ENCODE results near the gene APBA1.

- TF ChIP-seq EZH2 (IDR thresholded peaks at IDR 0.05), result no peak
- TF ChIP-seq CTCF (IDR thresholded peaks at IDR 0.05), result no peak
- TF ChIP-seq EZH2phosphoT487 (IDR thresholded peaks at IDR 0.05), result no peak
Observed at GRCh38 chr9:69535911-69536310, 136.3 kb downstream of the APBA1 start.

Data from neural progenitor cell (in vitro differentiated cells).